Smooth muscle cell (in vitro differentiated cells): ENCODE results near the gene KCNIP1. TPM values are rescaled to one million over a fixed set of nuclear protein-coding genes. Genes with fewer than 3 reads are reported as not detected.
"Not testable (repeated sequence)": the region's sequence is repeated elsewhere in the genome, so short reads cannot be mapped to it uniquely, and the experiment has no call there.

Experiments
- DNase-seq: peaks from one replicate; lab custom pipeline; 2025; ENCODE audit not compliant: unreplicated experiment; lab: John Stamatoyannopoulos, UW
- H2AFZ ChIP-seq: fragments of 200-600 bp; sonication (generic); 2 replicates; pipeline ENCODE4 v1.6.0; 2016; ENCODE audit warnings: antibody characterized with exemption, low read depth, mild to moderate bottlenecking
- H3F3A ChIP-seq: fragments of 200-600 bp; sonication (generic); 2 replicates; pipeline ENCODE4 v1.6.0; 2017; ENCODE audit warnings: antibody characterized with exemption, low read depth
- H3K27ac ChIP-seq: fragments of 200-600 bp; sonication (generic); 2 replicates; pipeline ENCODE4 v1.5.1; 2016; ENCODE audit warnings: low read depth, mild to moderate bottlenecking
- H3K27me3 ChIP-seq: fragments of 200-600 bp; sonication (generic); 2 replicates; pipeline ENCODE4 v1.6.1; 2016; ENCODE audit warnings: low read depth, mild to moderate bottlenecking
- H3K36me3 ChIP-seq: fragments of 200-600 bp; sonication (generic); 2 replicates; pipeline ENCODE4 v1.5.1; 2016; ENCODE audit warnings: low read depth
- H3K4me1 ChIP-seq: fragments of 200-600 bp; sonication (generic); 2 replicates; pipeline ENCODE4 v1.5.1; 2016; ENCODE audit warnings: low read depth
- H3K4me2 ChIP-seq: fragments of 200-600 bp; sonication (generic); 2 replicates; pipeline ENCODE4 v1.6.0; 2016; ENCODE audit warnings: mild to moderate bottlenecking
- H3K4me3 ChIP-seq: fragments of 200-600 bp; sonication (generic); 2 replicates; pipeline ENCODE4 v1.5.1; 2016; ENCODE audit warnings: mild to moderate bottlenecking
- H3K79me2 ChIP-seq: fragments of 200-600 bp; sonication (generic); 2 replicates; pipeline ENCODE4 v1.6.0; 2016; ENCODE audit warnings: low read depth, mild to moderate bottlenecking
- H3K9ac ChIP-seq: fragments of 200-600 bp; sonication (generic); 2 replicates; pipeline ENCODE4 v1.6.0; 2016; ENCODE audit warnings: low read depth
- H3K9me3 ChIP-seq: fragments of 200-600 bp; sonication (generic); replicated peaks from 2 replicates; pipeline ENCODE4 v1.5.1; 2016; ENCODE audit warnings: low read depth
- H4K20me1 ChIP-seq: fragments of 200-600 bp; sonication (generic); 2 replicates; pipeline ENCODE4 v1.6.0; 2016; ENCODE audit warnings: low read depth
- WGBS: methylation state at CpG from one replicate; pipeline ENCODE4 v1.1.7; 2016; ENCODE audit warnings: low lambda C conversion rate; 5-methylcytosine and 5-hydroxymethylcytosine counted together
- polyA plus RNA-seq: library from polyadenylated mRNA; unstranded; fragments of >200 nt; fragmentation: Nextera tagmentation; extraction: Ambion mirVana; gene quantifications from 2 replicates; pipeline ENCODE4 v1.2.1, GENCODE V29; 2016
- total RNA-seq: library from RNA; depleted of rRNA; stranded (reverse); fragments of >200 nt; gene quantifications from 2 replicates; pipeline ENCODE4 v1.2.3, GENCODE V29; 2014
- TF ChIP-seq, protein P1 (sequence below): fragments of 200-600 bp; sonication (generic); IDR thresholded peaks from 2 replicates; pipeline ENCODE4 v1.5.1; 2017; ENCODE audit warnings: borderline replicate concordance, mild to moderate bottlenecking, antibody characterized with exemption; ENCODE audit not compliant: insufficient read depth, poor library complexity, severe bottlenecking

Gene KCNIP1
- total and polyA plus RNA-seq, 2 experiments from 2014 or later = 0.50 TPM; not detected in 1

DNA sequence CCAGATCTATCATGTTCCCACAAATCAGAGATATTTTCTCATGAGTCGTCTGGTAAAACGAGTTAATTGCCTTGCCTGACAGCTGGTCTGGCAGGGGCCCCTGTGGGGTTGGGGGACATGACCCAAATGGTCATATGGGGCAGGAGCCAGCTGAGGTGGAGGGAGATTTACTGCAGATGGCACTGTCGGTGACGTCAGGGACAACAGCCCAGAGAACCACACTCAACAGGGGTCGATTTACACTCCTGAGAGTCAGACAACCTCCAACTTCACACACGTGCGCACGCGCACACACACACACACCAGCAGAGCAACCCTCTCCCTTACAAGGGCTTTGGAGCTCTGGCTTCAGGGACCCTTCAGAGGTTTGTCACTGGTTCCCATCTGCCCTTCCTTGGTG lies 256.3 kb downstream of the KCNIP1 start:
- Histone ChIP-seq H3K36me3 (no peaks in the 10 kb centered on the region), H3K9ac (no peak overlapping the region), H3K9me3 (no peaks in the 10 kb centered on the region), H3K27me3 (peaks cover 6% of the 10 kb centered on the region), H3K4me3 (no peak overlapping the region), H3K27ac (no peak overlapping the region), H3K4me2 (no peak overlapping the region), H3K79me2 (no peaks in the 10 kb centered on the region), H2AFZ (no peak overlapping the region), H4K20me1 (no peaks in the 10 kb centered on the region), H3F3A (no peaks in the 10 kb centered on the region), H3K4me1 (no peaks in the 10 kb centered on the region)
- TF ChIP-seq, protein P1, sequence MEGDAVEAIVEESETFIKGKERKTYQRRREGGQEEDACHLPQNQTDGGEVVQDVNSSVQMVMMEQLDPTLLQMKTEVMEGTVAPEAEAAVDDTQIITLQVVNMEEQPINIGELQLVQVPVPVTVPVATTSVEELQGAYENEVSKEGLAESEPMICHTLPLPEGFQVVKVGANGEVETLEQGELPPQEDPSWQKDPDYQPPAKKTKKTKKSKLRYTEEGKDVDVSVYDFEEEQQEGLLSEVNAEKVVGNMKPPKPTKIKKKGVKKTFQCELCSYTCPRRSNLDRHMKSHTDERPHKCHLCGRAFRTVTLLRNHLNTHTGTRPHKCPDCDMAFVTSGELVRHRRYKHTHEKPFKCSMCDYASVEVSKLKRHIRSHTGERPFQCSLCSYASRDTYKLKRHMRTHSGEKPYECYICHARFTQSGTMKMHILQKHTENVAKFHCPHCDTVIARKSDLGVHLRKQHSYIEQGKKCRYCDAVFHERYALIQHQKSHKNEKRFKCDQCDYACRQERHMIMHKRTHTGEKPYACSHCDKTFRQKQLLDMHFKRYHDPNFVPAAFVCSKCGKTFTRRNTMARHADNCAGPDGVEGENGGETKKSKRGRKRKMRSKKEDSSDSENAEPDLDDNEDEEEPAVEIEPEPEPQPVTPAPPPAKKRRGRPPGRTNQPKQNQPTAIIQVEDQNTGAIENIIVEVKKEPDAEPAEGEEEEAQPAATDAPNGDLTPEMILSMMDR = no peak
- no peak for DNase-seq
- WGBS = 83% methylated on average over 9 of the region's 9 CpGs

DNA sequence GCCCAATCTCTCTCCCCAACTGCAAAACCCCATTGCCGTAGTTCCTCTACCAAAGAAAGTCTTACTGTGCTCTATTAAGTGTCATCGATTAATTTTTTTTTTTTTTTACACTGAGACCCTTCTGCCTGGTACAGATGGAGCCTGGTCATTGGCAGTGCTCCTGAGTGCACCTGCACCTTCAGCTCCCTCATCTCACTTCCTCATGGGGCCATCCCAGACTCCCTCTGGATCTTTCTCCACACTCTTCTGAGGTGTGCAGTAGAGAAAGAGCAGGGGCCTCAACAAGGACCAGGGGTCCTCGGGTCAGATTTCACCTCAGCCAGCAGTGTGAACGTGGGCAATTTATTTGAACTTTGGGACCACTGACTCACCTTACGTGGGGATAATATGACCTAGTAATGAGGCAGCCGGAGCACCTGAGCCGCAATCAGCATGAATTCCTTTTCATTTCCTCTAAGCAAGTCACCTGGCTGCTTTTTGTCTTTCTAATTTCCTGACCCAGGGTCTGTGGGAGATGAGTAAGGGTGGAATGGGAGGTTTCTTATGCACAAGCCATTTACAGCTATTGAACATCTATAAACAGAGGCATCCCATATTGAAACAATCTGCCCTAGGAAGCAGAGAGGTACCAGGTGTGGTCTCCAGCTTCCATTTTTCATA lies 257.4 kb downstream of the KCNIP1 start:
- WGBS = 62% methylated on average over 7 of the region's 7 CpGs
- no peaks in the 10 kb centered on the region for H3K36me3 ChIP-seq
- H3K27me3 ChIP-seq = peaks cover 6% of the 10 kb centered on the region
- no peak overlapping the region for H2AFZ ChIP-seq
- no peak for DNase-seq
- no peak overlapping the region for H3K9ac ChIP-seq
- H3K79me2 ChIP-seq = no peaks in the 10 kb centered on the region
- H3K27ac ChIP-seq = no peak overlapping the region
- no peaks in the 10 kb centered on the region for H3F3A ChIP-seq
- no peaks in the 10 kb centered on the region for H4K20me1 ChIP-seq
- H3K4me1 ChIP-seq = no peaks in the 10 kb centered on the region
- no peaks in the 10 kb centered on the region for H3K9me3 ChIP-seq
- no peak overlapping the region for H3K4me3 ChIP-seq
- TF ChIP-seq, protein P1 = no peak
- no peak overlapping the region for H3K4me2 ChIP-seq

DNA sequence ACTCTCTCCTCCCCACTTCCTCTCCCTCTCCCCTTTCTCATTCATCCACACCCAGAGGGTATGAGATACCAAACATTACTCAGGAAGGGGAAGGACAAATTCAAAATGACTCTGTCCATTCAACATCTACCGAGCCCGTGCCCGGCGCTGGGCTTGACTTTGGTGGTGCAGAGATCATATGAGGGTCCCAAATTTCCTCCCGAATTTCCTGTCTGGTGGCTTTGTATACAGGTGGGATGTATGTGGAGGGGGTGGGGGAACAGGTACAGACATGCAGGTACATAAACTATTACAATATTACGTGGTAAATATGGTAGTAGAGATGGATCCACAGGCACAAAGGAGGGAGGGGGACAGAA lies 257.9 kb downstream of the KCNIP1 start:
- H3K27ac ChIP-seq = no peak overlapping the region
- H3F3A ChIP-seq = no peaks in the 10 kb centered on the region
- no peak overlapping the region for H2AFZ ChIP-seq
- WGBS = 52% methylated on average over 6 of the region's 6 CpGs
- no peaks in the 10 kb centered on the region for H3K9me3 ChIP-seq
- no peaks in the 10 kb centered on the region for H3K36me3 ChIP-seq
- no peaks in the 10 kb centered on the region for H3K4me1 ChIP-seq
- TF ChIP-seq, protein P1 = no peak
- H3K4me2 ChIP-seq = no peak overlapping the region
- no peaks in the 10 kb centered on the region for H4K20me1 ChIP-seq
- H3K4me3 ChIP-seq = no peak overlapping the region
- peaks cover 6% of the 10 kb centered on the region for H3K27me3 ChIP-seq
- no peak overlapping the region for H3K9ac ChIP-seq
- no peak for DNase-seq
- H3K79me2 ChIP-seq = no peaks in the 10 kb centered on the region

DNA sequence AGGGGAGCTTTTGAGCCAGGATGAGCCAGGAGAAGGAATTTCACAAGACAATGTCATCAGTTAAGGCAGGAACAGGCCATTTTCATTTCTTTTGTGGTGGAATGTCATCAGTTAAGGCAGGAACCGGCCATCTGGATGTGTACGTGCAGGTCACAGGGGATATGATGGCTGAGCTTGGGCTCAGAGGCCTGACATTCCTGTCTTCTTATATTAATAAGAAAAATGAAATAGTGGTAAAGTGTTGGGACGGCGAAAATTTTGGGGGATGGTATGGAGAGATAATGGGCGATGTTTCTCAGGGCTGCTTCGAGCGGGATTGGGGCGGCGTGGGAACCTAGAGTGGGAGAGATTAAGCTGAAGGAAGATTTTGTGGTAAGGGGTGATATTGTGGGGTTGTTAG lies 258.5 kb downstream of the KCNIP1 start:
- H4K20me1 ChIP-seq, H3K36me3 ChIP-seq, H3K9ac ChIP-seq, H3K4me2 ChIP-seq, H3F3A ChIP-seq, H3K4me1 ChIP-seq, H3K4me3 ChIP-seq, H3K27me3 ChIP-seq, H2AFZ ChIP-seq, H3K79me2 ChIP-seq, H3K27ac ChIP-seq, H3K9me3 ChIP-seq, DNase-seq: not testable (repeated sequence)
- WGBS = 88% methylated on average over 9 of the region's 9 CpGs

DNA sequence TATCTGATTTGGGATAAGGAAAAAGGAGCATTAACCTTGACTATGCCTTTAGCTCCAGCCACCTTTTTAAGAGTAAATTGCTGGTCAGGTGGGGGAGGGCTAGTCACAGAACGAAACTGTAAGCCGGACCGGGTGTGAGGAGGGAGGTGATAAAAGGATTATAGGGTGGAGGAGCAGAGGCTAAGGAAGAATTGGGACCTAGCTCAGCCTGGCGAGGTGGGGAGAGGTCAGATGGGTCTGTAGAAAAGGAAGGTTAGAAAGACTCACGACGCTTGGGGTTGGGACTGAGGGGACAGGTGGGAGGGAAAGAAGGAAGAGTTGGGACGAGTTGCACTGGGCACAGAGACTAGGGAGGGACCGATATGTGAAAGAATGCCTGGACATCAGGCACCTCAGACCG lies 262.0 kb downstream of the KCNIP1 start:
- DNase-seq, H3K27ac ChIP-seq, H3K79me2 ChIP-seq, H2AFZ ChIP-seq, H3K4me1 ChIP-seq, H3F3A ChIP-seq, H3K27me3 ChIP-seq, H3K4me2 ChIP-seq, H3K4me3 ChIP-seq, H3K9me3 ChIP-seq, H4K20me1 ChIP-seq, H3K36me3 ChIP-seq, H3K9ac ChIP-seq: not testable (repeated sequence)
- 69% methylated on average over 9 of the region's 9 CpGs for WGBS
